SK-N-MC (cell line): Measurements from ENCODE around the gene SERGEF.
"Not testable (repeated sequence)": the region's sequence is repeated elsewhere in the genome, so short reads cannot be mapped to it uniquely, and the experiment has no call there.

ENCODE experiments used
- DNase-seq: peaks from one replicate; pipeline ENCODE4 v3.0.0-alpha.2; 2011; ENCODE audit warnings: low read depth, low spot score
- H3K27ac ChIP-seq: fragments of 200-600 bp; sonication (generic); 2 replicates; pipeline ENCODE4 v1.5.1; 2016; ENCODE audit warnings: mixed run types
- H3K36me3 ChIP-seq: fragments of 200-600 bp; sonication (generic); 2 replicates; pipeline ENCODE4 v1.6.1; 2017; ENCODE audit warnings: antibody characterized with exemption, low read length, mixed read lengths; ENCODE audit not compliant: insufficient read depth
- H3K4me3 ChIP-seq: fragments of 200-600 bp; sonication (generic); 2 replicates; pipeline ENCODE4 v1.5.1; 2016
- H3K9ac ChIP-seq: fragments of 200-600 bp; sonication (generic); 2 replicates; pipeline ENCODE4 v1.8.0; 2017; ENCODE audit warnings: mixed run types, mixed read lengths; ENCODE audit not compliant: insufficient read length
- H3K9me3 ChIP-seq: fragments of 200-600 bp; sonication (generic); 2 replicates; pipeline ENCODE4 v1.6.1; 2017; ENCODE audit warnings: low read depth, mild to moderate bottlenecking, antibody characterized with exemption, low read length, moderate library complexity, mixed read lengths
- EZH2 ChIP-seq: fragments of 200-600 bp; sonication (generic); IDR thresholded peaks from one replicate; pipeline ENCODE4 v1.6.1; 2017; ENCODE audit warnings: antibody characterized with exemption
- FOXP2 ChIP-seq: optimal IDR thresholded peaks from 2 replicates; pipeline ENCODE3; 2011; ENCODE audit warnings: mild to moderate bottlenecking, moderate library complexity; ENCODE audit not compliant: insufficient read depth; ENCODE audit errors: extremely low read length, control extremely low read depth
- POLR2AphosphoS5 ChIP-seq: IDR thresholded peaks from 2 replicates; pipeline ENCODE4 v1.6.1; 2012; ENCODE audit warnings: mild to moderate bottlenecking, low read depth, low read length, borderline replicate concordance

The SERGEF gene

GRCh38 chr11:17877886-17878285 lies 135.0 kb downstream of the SERGEF start:
- Histone ChIP-seq H3K9ac (no peak overlapping the region), H3K27ac (no peak overlapping the region), H3K4me3 (no peak overlapping the region), H3K9me3 (no peaks in the 10 kb centered on the region), H3K36me3 (no peaks in the 10 kb centered on the region)
- DNase-seq: no peak
- TF ChIP-seq EZH2: no peak
- no peak for TF ChIP-seq POLR2AphosphoS5
- TF ChIP-seq FOXP2: no peak

- DNase-seq: no peak
- no peaks in the 10 kb centered on the region for H3K36me3 ChIP-seq
- H3K9me3 ChIP-seq: no peaks in the 10 kb centered on the region
- no peak overlapping the region for H3K4me3 ChIP-seq
- H3K9ac ChIP-seq: no peak overlapping the region
- TF ChIP-seq FOXP2 (no peak), EZH2 (no peak), POLR2AphosphoS5 (no peak)
- no peak overlapping the region for H3K27ac ChIP-seq
Observed at GRCh38 chr11:17876827-17877226, 136.0 kb downstream of the SERGEF start.

- Histone ChIP-seq H3K4me3 (no peak overlapping the region), H3K9me3 (no peaks in the 10 kb centered on the region), H3K27ac (no peak overlapping the region), H3K36me3 (no peaks in the 10 kb centered on the region), H3K9ac (no peak overlapping the region)
- no peak for DNase-seq
- TF ChIP-seq POLR2AphosphoS5 (no peak), FOXP2 (no peak), EZH2 (no peak)
Observed at GRCh38 chr11:17875891-17876290, 137.0 kb downstream of the SERGEF start.

GRCh38 chr11:17873586-17873985 lies 139.3 kb downstream of the SERGEF start:
- H3K36me3 ChIP-seq: no peaks in the 10 kb centered on the region
- H3K9me3 ChIP-seq: no peaks in the 10 kb centered on the region
- H3K27ac ChIP-seq: no peak overlapping the region
- no peak overlapping the region for H3K9ac ChIP-seq
- DNase-seq: no peak
- no peak overlapping the region for H3K4me3 ChIP-seq
- TF ChIP-seq POLR2AphosphoS5 (no peak), FOXP2 (no peak), EZH2 (no peak)

GRCh38 chr11:17868398-17868797 lies 144.4 kb downstream of the SERGEF start:
- H3K9ac ChIP-seq, H3K9me3 ChIP-seq, H3K36me3 ChIP-seq, H3K4me3 ChIP-seq, DNase-seq, H3K27ac ChIP-seq: not testable (repeated sequence)

GRCh38 chr11:17867341-17867740 lies 145.5 kb downstream of the SERGEF start:
- Histone ChIP-seq H3K9me3 (no peaks in the 10 kb centered on the region), H3K36me3 (no peaks in the 10 kb centered on the region), H3K9ac (no peak overlapping the region), H3K27ac (no peak overlapping the region), H3K4me3 (no peak overlapping the region)
- no peak for TF ChIP-seq FOXP2
- no peak for TF ChIP-seq POLR2AphosphoS5
- no peak for TF ChIP-seq EZH2
- no peak for DNase-seq

GRCh38 chr11:17865765-17866428 lies 146.9 kb downstream of the SERGEF start:
- no peaks in the 10 kb centered on the region for H3K9me3 ChIP-seq
- H3K27ac ChIP-seq: no peak overlapping the region
- H3K4me3 ChIP-seq: no peak overlapping the region
- no peak for DNase-seq
- TF ChIP-seq FOXP2 (no peak), POLR2AphosphoS5 (no peak), EZH2 (no peak)
- no peak overlapping the region for H3K9ac ChIP-seq
- no peaks in the 10 kb centered on the region for H3K36me3 ChIP-seq

GRCh38 chr11:17864478-17864941 lies 148.3 kb downstream of the SERGEF start:
- DNase-seq: no peak
- no peak overlapping the region for H3K27ac ChIP-seq

More at GRCh38 chr11:17864478-17864941, 148.3 kb downstream of the SERGEF start:
- H3K9me3 ChIP-seq: no peaks in the 10 kb centered on the region
- TF ChIP-seq FOXP2: no peak
- TF ChIP-seq EZH2: no peak
- no peak for TF ChIP-seq POLR2AphosphoS5
- H3K9ac ChIP-seq: no peak overlapping the region
- H3K4me3 ChIP-seq: no peak overlapping the region
- H3K36me3 ChIP-seq: no peaks in the 10 kb centered on the region
